HG03039 (cell line): ENCODE results near the gene RYR2.

ENCODE experiments used
- ATAC-seq: cut with Tn5 transposase; IDR thresholded peaks from one replicate; pipeline ENCODE4 v1.9.1; 2021; ENCODE audit warnings: mild to moderate bottlenecking, moderate library complexity; ENCODE audit not compliant: unreplicated experiment

RYR2 gene

DNA sequence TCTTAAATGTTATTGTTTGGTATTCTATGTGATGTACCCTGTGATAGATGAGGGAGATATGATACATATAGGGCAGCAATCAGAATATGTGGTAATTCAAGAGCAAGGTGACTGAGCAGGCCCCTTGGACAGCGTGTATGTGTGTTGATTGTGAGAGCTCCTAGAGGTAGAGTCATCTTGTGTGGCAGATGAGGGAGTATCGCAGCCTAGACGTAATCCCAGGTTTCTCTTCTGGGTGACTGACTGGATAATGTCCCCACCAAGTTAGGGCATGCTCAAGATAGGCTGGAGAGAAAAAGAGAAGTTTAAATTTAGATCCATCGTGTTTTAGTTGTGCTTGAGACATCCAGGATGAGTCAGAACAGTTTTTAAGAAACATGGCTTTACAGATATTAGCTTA, 663.5 kb downstream of the RYR2 start:
- ATAC-seq, result no peak

DNA sequence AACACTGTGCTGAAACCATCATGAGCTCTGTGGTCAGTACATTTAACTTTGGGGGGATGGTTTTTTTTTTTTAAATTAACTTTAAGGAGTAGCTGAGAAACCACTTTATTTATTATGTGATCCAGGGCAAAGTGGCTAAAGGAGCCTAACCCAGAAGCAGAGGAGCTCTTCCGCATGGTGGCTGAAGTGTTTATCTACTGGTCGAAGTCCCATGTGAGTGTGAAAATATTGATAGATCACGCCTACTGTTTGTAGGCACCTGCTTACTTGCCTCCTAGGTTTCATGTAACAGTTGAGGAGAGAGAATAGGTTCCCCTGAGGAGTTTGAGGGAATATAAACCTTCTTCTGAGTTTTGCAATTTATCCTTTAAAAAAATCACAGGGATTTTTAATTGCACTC, 667.4 kb downstream of the RYR2 start:
- ATAC-seq, result no peak

DNA sequence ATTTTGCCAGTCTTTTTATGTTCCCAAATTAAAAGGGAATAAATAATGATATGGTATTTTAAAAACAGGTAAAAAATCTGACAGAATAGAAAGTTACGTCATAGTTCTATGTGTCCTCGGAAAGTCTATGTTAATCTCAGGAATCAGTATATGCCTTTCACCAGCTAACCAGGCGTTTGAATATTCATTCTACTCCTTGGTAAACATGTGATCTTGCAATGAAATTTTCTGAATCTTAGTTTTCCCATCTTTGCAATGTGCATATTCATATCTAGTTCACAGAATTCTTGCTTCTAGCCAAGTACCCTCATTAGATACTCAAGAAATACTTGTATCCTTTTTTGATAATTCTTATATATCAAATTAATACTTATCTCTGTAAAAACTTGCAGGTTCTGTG, 669.3 kb downstream of the RYR2 start:
- ATAC-seq, result no peak

DNA sequence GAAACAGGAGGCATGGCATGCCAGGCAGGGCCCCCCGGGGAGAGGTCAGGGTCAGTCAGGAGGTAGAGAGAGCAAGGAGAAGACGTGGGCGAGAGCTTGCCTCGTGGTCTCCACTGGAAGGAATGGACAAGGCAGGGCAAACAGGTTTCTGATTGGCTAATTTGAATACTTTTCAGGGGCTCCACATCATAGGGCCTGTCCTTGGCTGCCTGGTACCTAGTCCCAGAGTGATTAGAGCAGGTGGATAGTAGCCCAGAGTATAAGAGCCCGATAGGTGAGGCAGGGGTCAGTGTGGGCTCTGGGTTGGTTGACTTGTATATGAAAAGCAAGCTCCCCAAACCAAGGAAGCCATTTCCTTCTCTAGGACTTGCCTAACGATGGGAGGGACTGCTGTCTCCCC, 670.1 kb downstream of the RYR2 start:
- ATAC-seq, result no peak

DNA sequence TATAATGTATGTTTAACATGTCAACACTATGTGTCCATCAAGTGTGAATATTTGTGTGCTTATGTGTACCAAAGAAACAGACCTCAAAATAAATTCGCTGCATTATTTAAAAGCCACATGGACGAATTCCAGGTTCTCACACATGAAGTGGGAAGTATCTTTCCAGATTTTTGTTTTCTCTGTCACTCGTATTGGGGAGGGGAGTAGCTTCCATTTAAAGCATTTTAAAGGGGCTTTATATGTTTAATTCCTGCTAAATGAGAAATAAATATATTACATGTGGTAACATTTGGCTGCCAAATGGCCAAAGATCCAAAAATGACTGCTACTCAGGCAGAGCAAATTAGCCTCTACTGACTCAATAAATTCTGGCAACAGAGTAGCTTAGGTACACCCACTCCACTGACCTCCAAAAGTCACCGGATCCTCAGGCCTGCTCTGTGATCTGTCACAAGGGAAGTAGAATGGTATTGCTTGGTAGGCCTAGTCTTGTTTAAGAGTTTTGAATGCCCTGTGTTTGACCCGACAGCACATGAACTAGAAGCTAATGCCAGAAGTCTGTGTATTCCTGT, 670.7 kb downstream of the RYR2 start:
- ATAC-seq, result no peak

DNA sequence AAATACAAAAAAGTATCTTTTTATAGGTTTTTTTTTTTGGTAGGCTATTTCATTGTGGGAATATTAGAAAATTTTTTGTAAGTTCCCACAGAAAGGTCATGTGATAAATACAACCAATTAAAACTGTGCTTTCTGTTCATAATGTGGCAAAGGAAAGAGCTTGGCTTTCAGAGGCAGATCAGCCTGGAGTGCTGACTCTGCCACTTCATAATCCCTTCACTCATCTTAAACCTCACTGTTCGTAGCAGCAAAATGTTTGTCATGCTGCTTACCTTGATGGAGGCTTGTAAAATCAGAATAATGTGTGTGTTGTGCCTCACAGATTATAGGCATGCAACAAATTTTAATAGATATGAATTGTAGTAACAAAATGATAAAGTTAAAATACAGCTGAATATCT, 671.9 kb downstream of the RYR2 start:
- ATAC-seq, result no peak

DNA sequence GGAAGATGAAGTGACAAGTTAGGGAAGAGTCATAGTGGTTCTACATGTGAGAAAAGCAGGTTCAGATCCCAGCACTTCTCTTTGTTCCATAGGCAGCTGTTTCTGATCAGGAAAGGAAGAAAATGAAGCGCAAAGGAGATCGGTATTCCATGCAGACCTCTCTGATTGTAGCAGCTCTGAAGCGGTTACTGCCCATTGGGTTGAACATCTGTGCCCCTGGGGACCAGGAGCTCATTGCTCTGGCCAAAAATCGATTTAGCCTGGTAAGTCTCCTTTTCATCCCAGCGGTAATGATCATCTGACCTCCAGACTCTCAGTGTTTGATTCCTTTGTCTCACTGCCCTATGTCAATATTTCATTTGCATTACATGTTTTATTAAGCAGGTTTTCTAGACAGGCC, 675.1 kb downstream of the RYR2 start:
- ATAC-seq, result no peak

DNA sequence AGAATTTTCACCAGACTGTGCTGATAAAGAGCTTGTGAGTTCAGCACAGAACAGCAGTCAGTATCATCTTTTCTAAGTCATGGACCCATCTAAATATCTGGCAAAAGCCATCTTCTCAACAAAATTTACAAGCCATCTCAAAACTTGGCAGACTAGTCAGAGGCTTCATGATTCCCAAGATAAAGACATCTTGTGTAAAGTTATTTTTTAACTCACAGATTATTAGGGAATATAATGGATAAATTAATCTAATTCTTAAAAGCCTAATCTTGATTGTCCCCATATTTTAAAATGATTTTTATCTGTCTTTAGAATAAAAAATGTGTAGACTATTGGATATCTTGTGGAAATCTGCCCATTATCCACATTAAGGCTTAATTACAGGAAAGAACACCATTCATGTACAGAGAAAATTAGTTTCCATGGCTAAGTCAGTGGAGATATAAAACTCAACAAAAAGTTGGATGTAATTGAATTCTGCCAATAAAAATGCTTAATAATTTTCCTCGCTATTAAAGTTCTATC, 688.9 kb downstream of the RYR2 start:
- no peak for ATAC-seq

DNA sequence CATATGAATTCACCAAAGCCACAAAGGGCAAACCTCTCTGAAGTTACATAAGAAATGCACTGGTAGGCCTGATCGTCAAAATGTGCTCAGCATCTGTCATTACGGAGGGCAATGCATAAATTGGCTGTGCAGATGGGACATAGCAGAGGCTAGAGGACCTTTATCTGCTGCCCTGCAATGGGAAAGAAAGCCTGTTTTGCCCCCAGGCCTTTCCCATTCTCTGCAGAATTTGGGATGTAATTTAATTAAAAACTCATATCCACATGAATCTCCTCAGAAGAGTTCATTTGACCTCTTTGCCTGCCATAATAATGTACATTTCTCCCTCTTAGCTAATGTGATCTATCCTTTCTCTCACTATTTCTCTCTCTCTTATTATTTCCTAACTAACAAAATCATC, 690.7 kb downstream of the RYR2 start:
- no peak for ATAC-seq

DNA sequence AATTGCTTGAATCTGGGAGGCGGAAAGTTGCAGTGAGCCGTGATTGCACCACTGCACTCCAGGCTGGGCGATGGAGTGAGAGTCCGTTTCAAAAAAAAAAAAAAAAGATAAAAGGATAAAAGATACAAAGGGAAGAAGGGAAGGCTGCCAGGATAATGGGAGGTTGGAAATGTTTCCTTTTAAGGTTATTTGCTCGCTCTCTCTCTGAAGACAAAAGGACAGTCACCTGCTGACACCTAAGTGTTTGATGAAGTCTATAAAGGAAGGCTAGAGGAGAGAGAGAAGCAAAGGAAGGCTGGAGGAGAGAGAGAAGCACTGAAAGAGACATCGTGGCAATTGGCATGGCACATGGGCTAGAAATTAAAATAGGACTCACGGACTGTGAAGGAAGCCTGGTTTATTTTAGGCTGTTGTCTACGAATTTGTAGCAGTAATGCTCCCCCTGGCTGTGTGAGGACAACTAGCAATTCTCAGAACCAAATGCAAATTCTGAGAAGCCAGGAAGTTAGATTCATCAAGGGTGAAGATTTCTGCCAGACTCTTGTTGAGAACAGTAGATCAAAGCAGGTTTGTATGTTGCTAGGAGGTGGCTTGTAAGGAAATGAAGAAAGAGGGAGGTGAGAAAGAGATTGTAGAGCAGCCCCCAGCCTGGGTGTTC, 694.5 kb downstream of the RYR2 start:
- no peak for ATAC-seq

DNA sequence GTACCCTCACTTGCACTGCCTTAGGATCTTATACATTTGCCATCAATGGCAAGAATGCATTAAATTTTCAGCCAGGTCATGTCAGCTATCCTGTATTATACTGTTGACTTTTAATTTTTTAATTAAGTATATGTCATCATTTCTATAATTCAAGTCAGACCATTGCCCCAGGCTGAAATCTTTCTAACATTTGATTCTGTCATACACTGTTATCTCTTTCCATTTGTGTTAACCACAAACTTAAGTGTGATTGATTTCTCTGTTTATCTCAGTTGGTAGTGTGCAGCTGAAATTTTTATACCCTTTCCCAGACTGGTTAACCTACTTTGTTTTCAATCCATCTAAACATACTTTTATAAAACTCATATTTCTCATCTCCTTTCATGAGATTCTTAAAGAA, 695.5 kb downstream of the RYR2 start:
- ATAC-seq, result no peak

DNA sequence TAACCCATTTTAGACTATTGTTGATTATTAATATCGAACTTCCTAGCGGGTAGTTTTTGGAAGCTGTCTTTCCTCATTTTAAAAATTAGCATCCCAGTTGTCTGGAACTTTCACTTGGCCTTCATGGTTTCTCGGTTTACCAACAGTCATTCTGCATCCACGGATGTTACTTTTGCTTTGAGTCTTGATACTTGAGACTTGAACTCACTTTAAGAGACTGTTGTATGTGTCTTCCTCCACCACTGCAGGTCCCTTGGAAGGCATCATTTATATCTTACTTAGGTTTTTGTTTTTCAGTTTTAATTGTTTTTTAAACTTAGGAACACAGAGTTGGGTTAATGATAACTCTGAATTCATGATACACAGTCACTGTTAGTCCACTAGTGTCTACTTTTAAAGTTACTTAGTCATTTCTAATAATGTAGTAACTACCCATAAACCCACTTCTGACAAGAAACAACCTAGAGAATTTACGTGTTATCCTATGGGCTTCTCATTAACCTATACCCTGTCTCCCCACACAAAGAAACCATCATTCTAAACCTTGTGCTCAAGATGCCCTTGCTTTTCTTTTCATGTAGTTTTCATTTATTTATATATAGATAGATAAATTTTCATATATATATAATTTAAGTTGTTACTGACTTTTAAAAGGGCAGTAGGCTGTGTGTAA, 696.1 kb downstream of the RYR2 start:
- no peak for ATAC-seq

DNA sequence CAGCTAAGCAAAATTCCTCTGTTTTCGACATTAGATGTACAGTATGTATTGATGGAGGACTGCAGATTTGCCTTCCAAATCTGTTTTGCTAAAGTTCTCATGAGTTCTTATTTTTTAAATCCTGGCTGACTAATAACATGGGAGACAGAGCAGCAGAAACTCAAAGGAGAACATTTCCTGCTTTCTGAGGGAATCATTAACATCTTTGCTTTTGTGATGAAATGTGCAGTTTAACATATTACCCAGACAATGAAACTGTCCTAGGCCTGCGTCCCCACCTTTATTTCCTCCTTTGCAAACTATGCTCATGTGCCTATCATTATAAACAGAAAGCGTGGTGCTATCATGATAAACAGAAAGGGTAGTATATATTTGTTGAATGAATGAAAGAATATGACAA, 698.9 kb downstream of the RYR2 start:
- no peak for ATAC-seq

DNA sequence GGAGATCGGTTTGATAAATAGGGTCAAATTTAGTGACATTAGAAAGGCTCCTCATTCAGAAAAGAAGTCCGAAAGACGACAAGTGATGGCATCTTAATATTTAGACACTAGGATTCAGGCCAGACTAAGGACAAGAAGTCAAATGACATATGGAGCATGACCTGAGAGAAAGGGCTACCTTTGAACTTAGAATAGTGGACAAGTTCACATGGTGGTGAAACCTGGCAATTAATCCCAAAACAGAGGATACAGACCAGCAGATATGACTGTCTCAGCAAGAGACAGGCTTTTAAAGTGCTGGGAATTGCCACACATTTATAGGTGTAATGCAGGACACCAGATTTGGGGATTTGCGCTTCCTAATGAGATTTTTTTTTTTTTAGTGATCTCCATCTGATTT, 703.6 kb downstream of the RYR2 start:
- no peak for ATAC-seq

DNA sequence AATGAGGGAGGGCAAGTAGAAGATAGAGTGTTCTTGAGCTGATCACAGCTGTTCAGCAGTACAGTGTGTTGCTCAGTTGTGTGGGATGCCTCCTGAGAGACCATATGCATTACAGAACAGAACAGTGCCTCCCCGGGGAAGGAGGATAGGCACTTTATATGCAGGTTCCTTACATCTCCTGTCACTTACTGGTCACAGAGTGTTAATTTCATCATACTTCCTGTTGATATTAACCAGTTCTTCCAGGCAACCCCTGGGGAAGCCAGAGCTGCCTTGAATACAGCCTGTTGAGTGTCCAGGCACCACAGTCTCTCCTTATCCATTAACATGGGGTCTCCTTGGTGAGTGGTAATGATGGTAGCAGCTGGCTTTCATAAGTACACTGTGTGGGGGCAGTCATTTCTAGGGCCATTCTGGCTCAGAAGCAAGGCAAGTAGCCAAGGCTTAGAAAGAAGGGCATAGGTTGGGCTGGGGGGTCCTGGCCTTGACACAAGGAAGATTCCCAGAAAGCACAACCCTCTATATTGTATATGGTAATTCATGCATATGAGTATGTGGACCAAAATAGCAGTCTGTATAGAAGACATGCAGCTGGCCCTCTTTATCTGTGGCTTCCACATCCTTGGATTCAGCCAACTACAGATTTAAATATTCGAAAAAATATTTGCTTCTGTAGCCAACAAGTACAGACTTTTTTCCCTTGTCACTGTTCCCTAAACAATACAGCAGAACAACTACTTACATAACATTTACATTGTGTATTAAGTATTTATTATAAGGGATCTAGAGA, 706.4 kb downstream of the RYR2 start:
- no peak for ATAC-seq

DNA sequence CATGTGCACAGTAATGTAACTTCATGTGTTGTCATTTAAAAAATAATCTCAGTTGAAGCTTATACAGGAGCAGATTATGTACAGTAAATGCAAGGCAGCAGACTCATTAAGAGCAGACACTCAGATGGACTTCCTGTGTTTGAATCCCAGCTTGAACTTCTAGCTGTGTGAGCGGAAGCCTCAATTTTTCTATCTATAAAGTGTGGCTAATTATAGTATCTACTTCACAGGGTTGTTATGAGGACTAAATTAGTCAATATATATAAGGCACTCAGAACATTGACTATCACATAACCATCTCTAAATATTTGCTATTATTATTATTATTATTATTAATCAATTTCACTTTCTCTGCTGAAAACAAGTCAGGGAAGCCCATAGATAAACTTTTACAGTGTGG, 707.1 kb downstream of the RYR2 start:
- no peak for ATAC-seq

DNA sequence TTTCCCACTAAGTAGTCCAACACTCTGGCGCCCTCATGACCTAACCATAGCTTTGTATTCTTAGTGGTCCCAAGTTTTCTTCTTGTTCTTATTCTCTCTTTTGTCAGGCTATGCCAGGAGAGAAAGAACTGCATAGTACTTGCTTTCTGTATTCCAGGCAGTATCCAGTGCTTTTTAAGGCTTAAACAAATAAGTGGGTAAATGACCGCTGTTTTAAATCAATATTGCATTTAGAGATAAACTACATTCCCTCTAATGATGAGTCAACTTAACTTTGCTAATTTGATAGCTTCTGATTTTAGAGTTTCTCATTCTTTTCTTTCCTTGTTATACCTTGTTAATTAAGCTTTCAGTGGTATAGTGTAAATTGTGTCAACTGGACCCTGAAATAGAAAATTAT, 709.1 kb downstream of the RYR2 start:
- no peak for ATAC-seq

DNA sequence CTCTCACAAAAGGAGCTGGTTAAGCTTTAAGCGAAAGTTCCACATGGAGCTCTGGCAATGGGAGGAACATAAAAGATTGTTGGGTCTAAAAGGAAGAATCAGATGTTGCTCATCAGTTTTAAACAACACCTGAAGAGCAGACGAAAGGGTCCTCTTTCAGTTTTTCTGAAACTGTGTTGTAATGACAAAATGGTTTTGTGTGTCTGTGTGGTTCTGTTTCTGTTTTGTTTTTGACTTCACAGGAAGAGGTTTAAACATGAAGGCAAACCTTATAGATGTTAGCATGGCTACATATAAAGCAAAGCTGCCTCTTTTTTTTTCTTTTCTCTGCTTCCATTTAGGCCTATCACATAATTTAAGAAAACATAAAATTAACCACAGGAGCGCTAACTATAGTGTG, 712.6 kb downstream of the RYR2 start:
- ATAC-seq, result no peak

DNA sequence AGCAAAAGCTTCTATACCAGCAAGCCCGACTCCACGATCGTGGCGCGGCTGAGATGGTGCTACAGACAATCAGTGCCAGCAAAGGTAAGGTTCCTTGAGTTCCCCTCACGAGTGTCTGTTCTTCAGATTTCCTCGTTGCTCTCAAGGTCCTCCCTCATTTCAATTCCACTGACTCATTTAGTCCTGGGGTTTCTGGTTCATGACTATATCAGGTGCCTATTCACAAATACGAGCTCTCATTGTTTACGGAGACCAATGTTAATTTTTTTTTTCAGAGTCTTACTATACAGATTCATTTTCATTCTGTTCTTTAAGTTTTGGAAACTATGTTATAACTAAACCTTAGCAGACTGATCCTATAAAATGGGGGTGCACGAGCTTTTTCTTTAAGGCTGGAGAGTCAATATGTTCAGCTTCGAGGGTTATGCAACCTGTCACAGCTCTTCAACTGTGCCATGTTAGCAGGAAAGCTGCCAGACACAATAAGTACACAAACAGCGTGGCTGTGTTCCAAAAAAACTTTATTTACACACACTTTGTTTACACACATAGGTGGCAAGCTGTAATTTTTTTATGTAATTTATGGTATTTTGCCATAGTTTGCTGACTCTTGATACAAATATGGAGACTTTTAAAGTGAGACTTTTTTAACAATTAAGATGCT, 714.5 kb downstream of the RYR2 start:
- ATAC-seq, result no peak

DNA sequence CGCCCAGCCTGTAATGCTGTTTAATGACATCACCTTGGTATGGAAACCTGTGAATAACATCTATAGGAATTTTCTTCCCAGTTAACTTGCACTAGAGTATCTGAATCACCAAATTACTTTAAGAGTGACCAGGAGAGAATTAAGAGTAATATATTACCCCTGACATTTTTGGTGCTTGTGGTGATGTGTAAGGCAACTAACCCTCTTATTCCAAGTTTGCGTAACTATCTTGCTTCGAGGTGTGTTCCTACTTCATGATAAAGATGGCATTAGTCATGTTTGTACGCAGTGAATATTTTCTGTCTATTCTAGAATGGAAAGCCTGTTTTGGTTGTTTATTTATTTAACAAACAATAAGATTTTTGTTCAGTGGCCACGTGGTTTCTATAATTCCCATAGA, 717.4 kb downstream of the RYR2 start:
- ATAC-seq, result no peak

DNA sequence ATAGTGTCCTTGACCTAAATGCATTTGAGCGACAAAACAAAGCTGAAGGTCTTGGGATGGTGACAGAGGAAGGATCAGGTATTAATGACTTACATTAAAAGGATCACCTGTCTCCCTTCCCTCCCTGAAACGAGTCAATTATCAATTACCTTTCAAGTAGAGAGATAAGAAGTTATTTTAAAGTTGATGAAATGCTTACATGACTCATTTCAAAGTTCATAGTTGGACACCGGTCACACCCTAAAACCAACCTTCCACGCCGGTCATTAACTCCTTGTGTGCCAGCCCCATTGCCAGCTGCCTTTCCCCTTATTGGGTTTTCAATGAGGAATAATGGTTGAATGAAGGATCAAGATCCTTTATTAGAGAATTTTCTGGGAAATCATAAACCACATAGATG, 719.0 kb downstream of the RYR2 start:
- ATAC-seq, result no peak
